ENCODE results near the gene FHIP2A.
"Not testable (repeated sequence)": the region's sequence is repeated elsewhere in the genome, so short reads cannot be mapped to it uniquely, and the experiment has no call there.

FHIP2A gene

GRCh38 chr10:114780577-114781184 lies 40.9 kb upstream of the FHIP2A start:
- in situ Hi-C loops (cut with HindIII; ENCODE audit: low sequenced_read_pairs): no loop called here

GRCh38 chr10:114782666-114783065 lies 38.9 kb upstream of the FHIP2A start:
- H3K4me3 ChIP-seq (ENCODE audit: low read depth, low read length): no peak overlapping the region
- DNase-seq (ENCODE audit: low read depth, low spot score): no peak
- in situ Hi-C loops (cut with HindIII; ENCODE audit: low sequenced_read_pairs): no loop called here
- no peak for TF ChIP-seq CTCF (IDR thresholded peaks at IDR 0.05; ENCODE audit: low read depth, low read length)

More at GRCh38 chr10:114780577-114781184, 40.9 kb upstream of the FHIP2A start:
- H3K4me3 ChIP-seq (ENCODE audit: low read depth, low read length): no peak overlapping the region
- TF ChIP-seq CTCF (IDR thresholded peaks at IDR 0.05; ENCODE audit: low read depth, low read length): no peak
- DNase-seq (ENCODE audit: low read depth, low spot score): no peak

- DNase-seq (ENCODE audit: low read depth, low spot score): no peak
- in situ Hi-C loops (cut with HindIII; ENCODE audit: low sequenced_read_pairs): no loop called here
- TF ChIP-seq CTCF (IDR thresholded peaks at IDR 0.05; ENCODE audit: low read depth, low read length): no peak
- H3K4me3 ChIP-seq (ENCODE audit: low read depth, low read length): no peak overlapping the region
Measured at GRCh38 chr10:114783686-114784085, 37.9 kb upstream of the FHIP2A start.

- H3K4me3 ChIP-seq (ENCODE audit: low read depth, low read length); in situ Hi-C loops (cut with HindIII; ENCODE audit: low sequenced_read_pairs): not testable (repeated sequence)
- peak; percentile 66 for DNase-seq (ENCODE audit: low read depth, low spot score)
- TF ChIP-seq CTCF (IDR thresholded peaks at IDR 0.05; ENCODE audit: low read depth, low read length): peak; percentile 65
Measured at GRCh38 chr10:114786492-114786891, 35.1 kb upstream of the FHIP2A start.

GRCh38 chr10:114787131-114787530 lies 34.4 kb upstream of the FHIP2A start:
- DNase-seq (ENCODE audit: low read depth, low spot score); in situ Hi-C loops (cut with HindIII; ENCODE audit: low sequenced_read_pairs); H3K4me3 ChIP-seq (ENCODE audit: low read depth, low read length): not testable (repeated sequence)

GRCh38 chr10:114791768-114792167 lies 29.8 kb upstream of the FHIP2A start:
- H3K4me3 ChIP-seq (ENCODE audit: low read depth, low read length): no peak overlapping the region
- TF ChIP-seq CTCF (IDR thresholded peaks at IDR 0.05; ENCODE audit: low read depth, low read length): no peak
- no peak for DNase-seq (ENCODE audit: low read depth, low spot score)
- in situ Hi-C loops (cut with HindIII; ENCODE audit: low sequenced_read_pairs): no loop called here

GRCh38 chr10:114795039-114795438 lies 26.5 kb upstream of the FHIP2A start:
- DNase-seq (ENCODE audit: low read depth, low spot score): no peak
- in situ Hi-C loops (cut with HindIII; ENCODE audit: low sequenced_read_pairs): no loop called here
- no peak for TF ChIP-seq CTCF (IDR thresholded peaks at IDR 0.05; ENCODE audit: low read depth, low read length)
- no peak overlapping the region for H3K4me3 ChIP-seq (ENCODE audit: low read depth, low read length)
